HG03097 (cell line): ENCODE data around the gene BLVRA.

Source experiments
- ATAC-seq: cut with Tn5 transposase; IDR thresholded peaks from one replicate; pipeline ENCODE4 v1.9.1; 2021; ENCODE audit not compliant: unreplicated experiment, low FRiP score

BLVRA gene

GRCh38 chr7:43851805-43852204, 93.3 kb downstream of the BLVRA start:
- ATAC-seq = no peak

- no peak for ATAC-seq
These were observed 96.7 kb downstream of the BLVRA start for GRCh38 chr7:43855176-43855575.

GRCh38 chr7:43856316-43856715, 97.8 kb downstream of the BLVRA start:
- no peak for ATAC-seq
